Endodermal cell (in vitro differentiated cells): ENCODE measurements around the gene SVIL. TPM values are rescaled to one million over a fixed set of nuclear protein-coding genes. Genes with fewer than 3 reads are reported as not detected.

Experiments
- DNase-seq: peaks from one replicate; pipeline ENCODE4 v3.0.0-alpha.2; 2017
- H3K27ac ChIP-seq: 2 replicates; pipeline ENCODE4 v1.5.1; 2013; ENCODE audit warnings: mild to moderate bottlenecking, low read depth, low read length, moderate library complexity
- H3K27me3 ChIP-seq: 2 replicates; pipeline ENCODE4 v1.6.1; 2013; ENCODE audit warnings: mild to moderate bottlenecking, low read length, moderate library complexity; ENCODE audit not compliant: insufficient read depth, control insufficient read depth, poor library complexity, severe bottlenecking
- H3K36me3 ChIP-seq: 2 replicates; pipeline ENCODE4 v1.7.0; 2013; ENCODE audit warnings: mild to moderate bottlenecking, low read length, moderate library complexity; ENCODE audit not compliant: control insufficient read depth, insufficient read depth
- H3K4me1 ChIP-seq: one replicate; pipeline ENCODE4 v1.7.0; 2013; ENCODE audit warnings: low read length; ENCODE audit not compliant: control insufficient read depth, insufficient read depth
- H3K4me3 ChIP-seq: 2 replicates; pipeline ENCODE4 v1.5.1; 2013; ENCODE audit warnings: mild to moderate bottlenecking, low read length, moderate library complexity
- H3K9ac ChIP-seq: 2 replicates; pipeline ENCODE4 v1.6.1; 2013; ENCODE audit warnings: mild to moderate bottlenecking, low read length, moderate library complexity; ENCODE audit not compliant: poor library complexity, severe bottlenecking; ENCODE audit errors: extremely low read depth
- H3K9me3 ChIP-seq: 2 replicates; pipeline ENCODE4 v1.6.1; 2013; ENCODE audit warnings: mild to moderate bottlenecking, low read length, moderate library complexity; ENCODE audit not compliant: control insufficient read depth
- H3K27ac Mint-ChIP-seq: 2 replicates; pipeline ENCODE4 v1.8.0; 2020; ENCODE audit warnings: mixed read lengths
- H3K27me3 Mint-ChIP-seq: 2 replicates; pipeline ENCODE4 v1.8.0; 2021; ENCODE audit warnings: mild to moderate bottlenecking, mixed read lengths; ENCODE audit not compliant: insufficient read depth
- H3K36me3 Mint-ChIP-seq: 2 replicates; pipeline ENCODE4 v1.8.0; 2020; ENCODE audit warnings: low read depth, mixed read lengths
- H3K4me1 Mint-ChIP-seq: 2 replicates; pipeline ENCODE4 v1.8.0; 2020; ENCODE audit warnings: mixed read lengths
- H3K4me3 Mint-ChIP-seq: 2 replicates; pipeline ENCODE4 v1.8.0; 2020; ENCODE audit warnings: mild to moderate bottlenecking, moderate library complexity, mixed read lengths
- H3K9me3 Mint-ChIP-seq: 2 replicates; pipeline ENCODE4 v1.8.0; 2020; ENCODE audit warnings: mild to moderate bottlenecking, mixed read lengths
- CTCF ChIP-seq: fragments of 200-600 bp; sonication (generic); conservative IDR thresholded peaks from 2 replicates; pipeline ENCODE4 v1.5.0; 2021; ENCODE audit warnings: antibody characterized with exemption, mild to moderate bottlenecking
- WGBS, 2 experiments: methylation state at CpG; one replicate each; pipeline versions ENCODE4 v1.1.5 to v1.1.7; 2013; ENCODE audit warnings: missing lambda C conversion rate in 2 of 2, mixed read lengths in 1 of 2; ENCODE audit not compliant: insufficient coverage in 1 of 2, insufficient read length in 1 of 2; 5-methylcytosine and 5-hydroxymethylcytosine counted together
- total RNA-seq, 2 donors: library from RNA; stranded (reverse); fragmentation: NEBNext Ultra II Directional in 1 of 2; extraction: Animal tissue kit (Norgen Biotek cat#: 25700) in 1 of 2; gene quantifications; 2 replicates in 1 of 2; 3 replicates in 1 of 2; pipeline ENCODE4 v1.2.1, GENCODE V29; 2021

Gene SVIL
- total RNA-seq, 2 donors from 2014 or later: 25.2 to 32.9 TPM

GRCh38 chr10:29619241-29619669 is 15.5 kb downstream of the SVIL start:
- Mint-ChIP-seq H3K9me3 (no peaks in the 10 kb centered on the region), H3K4me1 (peaks cover 41% of the 10 kb centered on the region), H3K27me3 (no peaks in the 10 kb centered on the region), H3K27ac (peak overlapping the region; percentile 27), H3K4me3 (no peak overlapping the region), H3K36me3 (peaks cover 4% of the 10 kb centered on the region)
- Histone ChIP-seq H3K27ac (no peak overlapping the region), H3K4me3 (no peak overlapping the region), H3K27me3 (no peaks in the 10 kb centered on the region), H3K36me3 (no peaks in the 10 kb centered on the region), H3K4me1 (peaks cover 6% of the 10 kb centered on the region), H3K9ac (no peak overlapping the region), H3K9me3 (peaks cover 9% of the 10 kb centered on the region)
- DNase-seq: no peak
- 85 to 100% methylated on average over 2 to 5 of the region's 5 CpGs for WGBS, 2 experiments
- TF ChIP-seq CTCF: no peak

- no peaks in the 10 kb centered on the region for H3K27me3 ChIP-seq
- H3K9me3 ChIP-seq: peaks cover 9% of the 10 kb centered on the region
- peaks cover 6% of the 10 kb centered on the region for H3K4me1 ChIP-seq
- H3K27ac ChIP-seq: peak overlapping the region; percentile 9
- Mint-ChIP-seq H3K36me3 (peaks cover 4% of the 10 kb centered on the region), H3K4me1 (peaks cover 41% of the 10 kb centered on the region), H3K9me3 (no peaks in the 10 kb centered on the region), H3K4me3 (no peak overlapping the region), H3K27me3 (no peaks in the 10 kb centered on the region), H3K27ac (peak overlapping the region; percentile 85)
- WGBS, 2 experiments: 85 to 86% methylated on average over 12 to 14 of the region's 14 CpGs
- peak; percentile 70 for DNase-seq
- TF ChIP-seq CTCF: no peak
- H3K4me3 ChIP-seq: no peak overlapping the region
- H3K36me3 ChIP-seq: no peaks in the 10 kb centered on the region
- H3K9ac ChIP-seq: no peak overlapping the region
Measured at GRCh38 chr10:29618341-29619171, 16.2 kb downstream of the SVIL start.

GRCh38 chr10:29617880-29618340 is 16.9 kb downstream of the SVIL start:
- H3K4me1 Mint-ChIP-seq: peaks cover 35% of the 10 kb centered on the region
- H3K4me3 Mint-ChIP-seq: no peak overlapping the region
- no peaks in the 10 kb centered on the region for H3K9me3 Mint-ChIP-seq
- H3K36me3 ChIP-seq: no peaks in the 10 kb centered on the region
- peaks cover 4% of the 10 kb centered on the region for H3K36me3 Mint-ChIP-seq
- peak overlapping the region; percentile 55 for H3K27ac Mint-ChIP-seq
- H3K27me3 ChIP-seq: no peaks in the 10 kb centered on the region
- no peaks in the 10 kb centered on the region for H3K27me3 Mint-ChIP-seq
- H3K4me1 ChIP-seq: peaks cover 6% of the 10 kb centered on the region
- WGBS, 2 experiments: 81 to 83% methylated on average over 8 of the region's 8 CpGs
- peaks cover 9% of the 10 kb centered on the region for H3K9me3 ChIP-seq
- peak; percentile 53 for DNase-seq
- no peak for TF ChIP-seq CTCF
- H3K9ac ChIP-seq: no peak overlapping the region
- no peak overlapping the region for H3K4me3 ChIP-seq
- no peak overlapping the region for H3K27ac ChIP-seq
